Tibial artery (tissue), 4 donors: ENCODE data around the gene SEC24D.
A peak's percentile ranks its signal among the peaks of the same experiment; 100 is the strongest.
"Not testable (repeated sequence)": the region's sequence is repeated elsewhere in the genome, so short reads cannot be mapped to it uniquely, and the experiment has no call there.

Experiments used
- DNase-seq, 2 donors: peaks; one replicate each; pipeline ENCODE4 v3.0.0-alpha.2; 2019
- H3K27ac ChIP-seq, 2 donors: fragments of 200-600 bp; sonication (generic) in 1 of 2; 1 replicate in 1 of 2; 2 replicates in 1 of 2; pipeline ENCODE4 v1.5.1; 2018 to 2019; ENCODE audit warnings: mild to moderate bottlenecking in 1 of 2
- H3K27me3 ChIP-seq, 2 donors: fragments of 200-600 bp; sonication (generic) in 1 of 2; one replicate each; pipeline versions ENCODE4 v1.5.1 to v1.6.0; 2016 to 2019
- H3K36me3 ChIP-seq, 3 donors: fragments of 200-600 bp; sonication (generic) in 2 of 3; one replicate each; pipeline ENCODE4 v1.5.1; 2016 to 2019; ENCODE audit warnings: mild to moderate bottlenecking in 2 of 3
- H3K4me1 ChIP-seq, 4 donors: fragments of 200-600 bp; sonication (generic) in 2 of 4; 1 replicate in 3 of 4; 2 replicates in 1 of 4; pipeline ENCODE4 v1.5.1; 2016 to 2019
- H3K4me3 ChIP-seq, 2 donors: fragments of 200-600 bp; sonication (generic) in 1 of 2; 1 replicate in 1 of 2; 2 replicates in 1 of 2; pipeline ENCODE4 v1.5.1; 2018 to 2019; ENCODE audit warnings: mild to moderate bottlenecking in 2 of 2
- H3K9me3 ChIP-seq, 3 donors: fragments of 200-600 bp; sonication (generic) in 1 of 3; one replicate each; pipeline ENCODE4 v1.5.1; 2016 to 2019
- intact Hi-C: fragments of 100-400 bp; cut with DNase I; formaldehyde crosslinking; loops from one replicate; pipeline ENCODE4 v1.15.0; 2023; ENCODE audit warnings: low total_unique reads
- TF ChIP-seq, protein P1 (sequence below), 2 experiments: fragments of 200-600 bp in 1 of 2; fragments of 450-650 bp in 1 of 2; IDR thresholded peaks; one replicate each; pipeline ENCODE4 v1.5.1; 2017 to 2019; ENCODE audit warnings: antibody characterized with exemption in 2 of 2, mild to moderate bottlenecking in 1 of 2, moderate library complexity in 1 of 2

SEC24D gene

DNA sequence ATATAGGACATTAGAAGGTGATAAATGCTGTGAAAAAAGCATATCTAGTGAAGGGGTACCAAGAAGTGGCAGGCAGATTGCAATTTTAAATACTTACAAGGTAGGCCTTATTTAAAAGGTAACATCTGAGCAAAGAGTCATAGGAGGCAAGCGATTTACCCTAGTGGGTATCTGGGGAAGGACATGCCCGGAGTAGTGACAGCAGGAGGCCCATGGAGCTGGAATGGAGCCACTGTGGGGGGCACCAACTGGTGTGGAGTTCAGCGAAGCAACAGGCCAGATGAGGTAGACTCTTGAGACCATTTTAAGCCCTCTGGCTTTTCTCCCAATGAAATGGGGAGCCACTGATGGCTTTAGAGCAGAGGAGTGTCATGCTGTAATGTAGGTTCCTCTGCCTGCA, 37.3 kb downstream of the SEC24D start:
- H3K27ac ChIP-seq = no peak overlapping the region
- H3K9me3 ChIP-seq = no peaks in the 10 kb centered on the region
- TF ChIP-seq, protein P1, sequence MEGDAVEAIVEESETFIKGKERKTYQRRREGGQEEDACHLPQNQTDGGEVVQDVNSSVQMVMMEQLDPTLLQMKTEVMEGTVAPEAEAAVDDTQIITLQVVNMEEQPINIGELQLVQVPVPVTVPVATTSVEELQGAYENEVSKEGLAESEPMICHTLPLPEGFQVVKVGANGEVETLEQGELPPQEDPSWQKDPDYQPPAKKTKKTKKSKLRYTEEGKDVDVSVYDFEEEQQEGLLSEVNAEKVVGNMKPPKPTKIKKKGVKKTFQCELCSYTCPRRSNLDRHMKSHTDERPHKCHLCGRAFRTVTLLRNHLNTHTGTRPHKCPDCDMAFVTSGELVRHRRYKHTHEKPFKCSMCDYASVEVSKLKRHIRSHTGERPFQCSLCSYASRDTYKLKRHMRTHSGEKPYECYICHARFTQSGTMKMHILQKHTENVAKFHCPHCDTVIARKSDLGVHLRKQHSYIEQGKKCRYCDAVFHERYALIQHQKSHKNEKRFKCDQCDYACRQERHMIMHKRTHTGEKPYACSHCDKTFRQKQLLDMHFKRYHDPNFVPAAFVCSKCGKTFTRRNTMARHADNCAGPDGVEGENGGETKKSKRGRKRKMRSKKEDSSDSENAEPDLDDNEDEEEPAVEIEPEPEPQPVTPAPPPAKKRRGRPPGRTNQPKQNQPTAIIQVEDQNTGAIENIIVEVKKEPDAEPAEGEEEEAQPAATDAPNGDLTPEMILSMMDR (IDR thresholded peaks at IDR 0.05) = no peak
- no peaks in the 10 kb centered on the region for H3K27me3 ChIP-seq
- H3K4me3 ChIP-seq = no peak overlapping the region
- no peak for DNase-seq
- H3K36me3 ChIP-seq = peaks cover 29 to 77% (median 63%) of the 10 kb centered on the region in 3 donors
- peaks cover 0 to 12% (median 0%) of the 10 kb centered on the region in 4 donors for H3K4me1 ChIP-seq
- intact Hi-C loops = no loop called here

DNA sequence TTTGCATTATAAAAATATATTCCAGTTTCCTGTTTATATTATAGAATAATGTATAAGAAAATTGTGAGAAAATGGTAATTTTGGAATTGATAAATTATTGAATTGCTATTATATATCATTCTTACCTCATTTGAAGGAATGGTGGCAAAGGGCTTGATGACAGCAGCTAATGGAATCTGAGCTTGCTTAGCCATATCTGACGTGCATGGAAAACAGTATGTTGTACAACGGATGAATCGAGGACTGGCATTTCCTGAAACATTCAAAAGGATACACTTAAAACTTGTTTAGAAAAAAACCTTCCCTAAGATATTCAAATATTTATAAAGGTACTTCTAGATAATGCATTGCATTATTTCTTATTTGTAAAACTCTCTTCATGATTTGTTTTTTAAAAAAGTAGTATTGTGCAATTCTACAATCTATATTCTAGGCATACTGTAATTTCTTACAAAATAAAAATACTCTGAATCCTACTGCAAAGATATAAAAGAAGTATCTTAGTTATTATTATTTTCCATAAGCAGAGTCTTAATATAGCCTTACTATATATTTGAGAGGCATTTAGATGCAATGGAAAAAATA, 38.3 kb downstream of the SEC24D start:
- Histone ChIP-seq H3K9me3 (no peaks in the 10 kb centered on the region), H3K27me3 (no peaks in the 10 kb centered on the region), H3K4me1 (peaks cover 0 to 15% (median 0%) of the 10 kb centered on the region in 4 donors), H3K36me3 (peaks cover 29 to 69% (median 60%) of the 10 kb centered on the region in 3 donors), H3K27ac (no peak overlapping the region), H3K4me3 (no peak overlapping the region)
- DNase-seq = no peak
- intact Hi-C loops = no loop called here
- TF ChIP-seq, protein P1 (IDR thresholded peaks at IDR 0.05) = no peak

DNA sequence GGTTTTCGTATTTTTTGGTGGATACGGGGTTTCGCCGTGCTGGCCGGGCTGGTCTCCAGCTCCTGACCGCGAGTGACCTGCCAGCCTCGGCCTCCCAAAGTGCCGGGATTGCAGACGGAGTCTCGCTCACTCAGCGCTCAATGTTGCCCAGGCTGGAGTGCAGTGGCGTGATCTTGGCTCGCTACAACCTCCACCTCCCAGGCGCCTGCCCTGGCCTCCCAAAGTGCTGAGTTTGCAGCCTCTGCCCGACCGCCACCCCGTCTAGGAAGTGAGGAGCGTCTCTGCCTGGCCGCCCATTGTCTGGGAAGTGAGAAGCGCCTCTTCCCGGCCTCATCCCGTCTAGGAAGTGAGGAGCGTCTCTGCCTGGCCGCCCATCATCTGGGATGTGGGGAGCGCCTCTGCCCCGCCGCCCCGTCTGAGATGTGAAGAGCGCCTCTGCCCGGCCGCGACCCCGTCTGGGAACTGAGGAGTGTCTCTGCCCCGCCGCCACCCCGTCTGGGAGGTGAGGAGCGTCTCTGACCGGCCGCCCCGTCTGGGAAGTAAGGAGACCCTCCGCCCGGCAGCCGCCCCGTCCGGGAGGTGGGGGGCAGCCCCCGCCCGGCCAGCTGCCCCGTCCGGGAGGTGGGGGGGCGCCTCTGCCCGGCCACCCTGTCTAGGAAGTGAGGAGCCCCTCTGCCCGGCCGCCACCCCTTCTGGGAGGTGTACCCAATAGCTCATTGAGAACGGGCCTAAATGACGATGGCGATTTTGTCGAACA, 44.1 kb downstream of the SEC24D start:
- not testable (repeated sequence) for H3K4me3 ChIP-seq, DNase-seq

DNA sequence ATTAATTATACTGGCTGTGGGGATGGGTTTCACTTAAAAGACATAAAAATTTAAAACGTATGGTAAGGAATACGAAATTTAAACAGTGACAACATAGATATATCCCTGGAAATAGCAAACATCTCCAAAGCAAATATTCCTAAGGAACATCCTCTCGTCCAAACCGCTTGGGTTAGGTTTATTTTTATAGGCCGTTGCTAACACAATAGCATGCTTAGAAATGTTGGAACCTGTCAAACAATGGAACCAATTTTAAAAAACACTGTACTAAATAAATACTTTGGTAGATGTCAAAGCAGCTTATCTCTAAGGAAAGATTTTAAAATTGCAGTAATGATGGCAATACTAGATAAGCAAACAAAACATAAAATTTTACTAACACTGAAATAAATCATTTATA, 45.4 kb downstream of the SEC24D start:
- peaks cover 0 to 54% (median 9%) of the 10 kb centered on the region in 4 donors for H3K4me1 ChIP-seq

More for the DNA sequence above, 44.1 kb downstream of the SEC24D start:
- H3K9me3 ChIP-seq, H3K27me3 ChIP-seq, H3K27ac ChIP-seq, intact Hi-C loops: not testable (repeated sequence)
- peaks cover 12 to 31% (median 18%) of the 10 kb centered on the region in 3 donors for H3K36me3 ChIP-seq
- H3K4me1 ChIP-seq = peaks cover 0 to 41% (median 6%) of the 10 kb centered on the region in 4 donors

DNA sequence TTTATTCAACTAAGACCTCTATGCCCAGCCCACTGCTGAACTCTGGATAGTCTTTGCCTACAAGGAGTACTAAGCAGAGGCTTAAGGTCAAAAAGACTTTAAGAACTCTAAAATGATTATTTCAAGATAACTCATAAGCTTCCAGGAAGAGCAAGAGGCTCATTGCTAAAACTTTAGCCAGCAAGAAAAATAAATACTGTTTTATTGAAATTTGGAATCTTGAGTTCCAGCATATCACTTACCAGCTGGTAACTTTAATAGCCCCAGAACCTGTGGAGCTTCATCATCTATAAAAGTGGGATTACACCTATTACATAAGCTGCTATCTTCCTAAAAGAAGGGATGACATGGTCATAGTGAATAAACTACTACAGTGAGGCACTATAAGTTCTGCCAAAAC, 47.0 kb downstream of the SEC24D start:
- no peaks in the 10 kb centered on the region for H3K27me3 ChIP-seq
- intact Hi-C loops = no loop called here
- H3K4me3 ChIP-seq = no peak overlapping the region
- DNase-seq = no peak
- TF ChIP-seq, protein P1 (IDR thresholded peaks at IDR 0.05) = no peak
- H3K4me1 ChIP-seq = peaks cover 0 to 61% (median 9%) of the 10 kb centered on the region in 4 donors
- H3K9me3 ChIP-seq = no peaks in the 10 kb centered on the region
- peak overlapping the region; percentile 49 to 60 for H3K27ac ChIP-seq
- peaks cover 0 to 10% (median 0%) of the 10 kb centered on the region in 3 donors for H3K36me3 ChIP-seq

More for the DNA sequence above, 45.4 kb downstream of the SEC24D start:
- Histone ChIP-seq H3K27me3 (no peaks in the 10 kb centered on the region), H3K36me3 (peaks cover 0 to 17% (median 5%) of the 10 kb centered on the region in 3 donors), H3K9me3 (no peaks in the 10 kb centered on the region), H3K4me3 (no peak overlapping the region), H3K27ac (peak overlapping the region in 1 of 2 donors; percentile 1)
- TF ChIP-seq, protein P1 (IDR thresholded peaks at IDR 0.05) = no peak
- no peak for DNase-seq
- intact Hi-C loops = no loop called here

DNA sequence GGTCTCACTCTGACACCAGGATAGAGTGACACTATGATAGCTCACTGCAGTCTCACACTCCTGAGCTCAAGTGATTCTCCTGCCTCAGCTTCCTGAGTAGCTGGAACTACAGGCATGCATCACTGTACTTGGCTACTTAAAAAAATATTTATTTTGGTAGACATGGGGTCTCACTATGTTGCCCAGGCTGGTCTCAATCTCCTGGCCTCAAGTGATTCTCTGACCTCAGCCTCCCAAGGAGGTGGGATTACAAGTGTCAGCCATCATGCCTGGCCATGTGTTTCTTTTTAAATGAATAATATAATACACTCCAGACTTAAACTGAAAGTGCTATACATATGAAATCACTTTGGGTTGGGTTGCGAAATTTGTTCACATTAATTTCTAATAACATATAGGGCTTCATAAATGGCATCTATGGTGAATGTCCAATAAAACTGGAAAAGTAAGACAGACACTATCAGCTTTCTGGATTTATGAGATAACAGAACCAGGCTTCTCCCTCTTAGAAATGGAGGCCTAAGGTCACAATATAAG, 48.0 kb downstream of the SEC24D start:
- peaks cover 0 to 57% (median 9%) of the 10 kb centered on the region in 4 donors for H3K4me1 ChIP-seq
- peak overlapping the region; percentile 49 to 60 for H3K27ac ChIP-seq
- no peak for DNase-seq
- H3K9me3 ChIP-seq = no peaks in the 10 kb centered on the region
- no peaks in the 10 kb centered on the region for H3K27me3 ChIP-seq
- H3K4me3 ChIP-seq = no peak overlapping the region
- TF ChIP-seq, protein P1 (IDR thresholded peaks at IDR 0.05) = no peak
- peaks cover 0 to 12% (median 2%) of the 10 kb centered on the region in 3 donors for H3K36me3 ChIP-seq
- intact Hi-C loops = no loop called here
